Right lobe of liver (tissue), 4 donors: ENCODE data around the gene HBG2.

ENCODE experiments used
- POLR2A ChIP-seq: fragments of 450-650 bp; IDR thresholded peaks from one replicate; pipeline ENCODE4 v1.6.1; 2017; ENCODE audit warnings: antibody characterized with exemption, mild to moderate bottlenecking
- TF ChIP-seq, protein P1 (sequence below), 4 donors: fragments of 200-600 bp in 3 of 4; fragments of 450-650 bp in 1 of 4; IDR thresholded peaks; one replicate each; pipeline versions ENCODE4 v1.5.1 to v1.8.0; 2016 to 2022; ENCODE audit warnings: antibody characterized with exemption in 4 of 4, mild to moderate bottlenecking in 2 of 4
- donor health status: DM: no; HTN: no; CAD: no.
- donor health status: DM: no; HTN: no; CAD: no.
- donor health status: DM: no; HTN: yes; CAD: no.

DNA sequence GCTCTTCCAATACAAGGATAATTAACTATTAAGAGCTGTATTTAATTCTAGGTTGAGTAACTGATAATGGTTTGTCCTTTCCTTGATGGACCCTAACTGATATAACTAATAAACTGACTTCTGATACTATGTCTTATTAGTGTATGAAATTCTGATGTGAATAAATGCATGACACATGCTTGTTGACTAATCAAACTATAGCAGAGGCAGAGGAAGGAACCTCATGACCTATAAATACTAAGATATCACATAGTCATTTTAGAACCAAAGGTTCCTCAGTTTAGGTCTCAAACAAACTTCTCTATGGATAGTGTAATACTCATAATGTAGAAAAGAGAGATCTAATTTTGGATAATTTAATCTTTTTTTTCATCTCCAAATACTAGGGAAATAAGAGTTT is 15.5 kb downstream of the HBG2 start:
- TF ChIP-seq, protein P1, sequence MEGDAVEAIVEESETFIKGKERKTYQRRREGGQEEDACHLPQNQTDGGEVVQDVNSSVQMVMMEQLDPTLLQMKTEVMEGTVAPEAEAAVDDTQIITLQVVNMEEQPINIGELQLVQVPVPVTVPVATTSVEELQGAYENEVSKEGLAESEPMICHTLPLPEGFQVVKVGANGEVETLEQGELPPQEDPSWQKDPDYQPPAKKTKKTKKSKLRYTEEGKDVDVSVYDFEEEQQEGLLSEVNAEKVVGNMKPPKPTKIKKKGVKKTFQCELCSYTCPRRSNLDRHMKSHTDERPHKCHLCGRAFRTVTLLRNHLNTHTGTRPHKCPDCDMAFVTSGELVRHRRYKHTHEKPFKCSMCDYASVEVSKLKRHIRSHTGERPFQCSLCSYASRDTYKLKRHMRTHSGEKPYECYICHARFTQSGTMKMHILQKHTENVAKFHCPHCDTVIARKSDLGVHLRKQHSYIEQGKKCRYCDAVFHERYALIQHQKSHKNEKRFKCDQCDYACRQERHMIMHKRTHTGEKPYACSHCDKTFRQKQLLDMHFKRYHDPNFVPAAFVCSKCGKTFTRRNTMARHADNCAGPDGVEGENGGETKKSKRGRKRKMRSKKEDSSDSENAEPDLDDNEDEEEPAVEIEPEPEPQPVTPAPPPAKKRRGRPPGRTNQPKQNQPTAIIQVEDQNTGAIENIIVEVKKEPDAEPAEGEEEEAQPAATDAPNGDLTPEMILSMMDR (IDR thresholded peaks at IDR 0.05) = no peak
- no peak for TF ChIP-seq POLR2A
